ENCODE data around the gene RPS27L.
"Not testable (repeated sequence)": the region's sequence is repeated elsewhere in the genome, so short reads cannot be mapped to it uniquely, and the experiment has no call there.

RPS27L gene

GRCh38 chr15:63109920-63110319, 47.4 kb downstream of the RPS27L start:
- DNase-seq (ENCODE audit: low read depth, low spot score), result no peak
- TF ChIP-seq FOXP2 (optimal IDR thresholded peaks at IDR 0.05; ENCODE audit: control extremely low read depth, extremely low read length, insufficient read depth) (no peak), POLR2AphosphoS5 (IDR thresholded peaks at IDR 0.05; ENCODE audit: borderline replicate concordance, low read depth, low read length) (no peak), EZH2 (IDR thresholded peaks at IDR 0.05) (no peak)
- Histone ChIP-seq H3K9ac (ENCODE audit: insufficient read length) (no peak overlapping the region), H3K36me3 (ENCODE audit: insufficient read depth, low read length) (no peaks in the 10 kb centered on the region), H3K27ac (no peak overlapping the region), H3K4me3 (no peak overlapping the region), H3K9me3 (ENCODE audit: low read depth, low read length) (no peaks in the 10 kb centered on the region)

GRCh38 chr15:63109498-63109897, 47.8 kb downstream of the RPS27L start:
- TF ChIP-seq FOXP2 (optimal IDR thresholded peaks at IDR 0.05; ENCODE audit: control extremely low read depth, extremely low read length, insufficient read depth) (no peak), POLR2AphosphoS5 (IDR thresholded peaks at IDR 0.05; ENCODE audit: borderline replicate concordance, low read depth, low read length) (no peak), EZH2 (IDR thresholded peaks at IDR 0.05) (no peak)
- H3K27ac ChIP-seq, result no peak overlapping the region
- no peak overlapping the region for H3K9ac ChIP-seq (ENCODE audit: insufficient read length)
- no peaks in the 10 kb centered on the region for H3K9me3 ChIP-seq (ENCODE audit: low read depth, low read length)
- DNase-seq (ENCODE audit: low read depth, low spot score), result no peak
- H3K4me3 ChIP-seq, result no peak overlapping the region
- H3K36me3 ChIP-seq (ENCODE audit: insufficient read depth, low read length), result no peaks in the 10 kb centered on the region

- H3K9ac ChIP-seq (ENCODE audit: insufficient read length), result no peak overlapping the region
- no peak for DNase-seq (ENCODE audit: low read depth, low spot score)
- no peak overlapping the region for H3K4me3 ChIP-seq
- H3K27ac ChIP-seq, result no peak overlapping the region
- TF ChIP-seq FOXP2 (optimal IDR thresholded peaks at IDR 0.05; ENCODE audit: control extremely low read depth, extremely low read length, insufficient read depth) (no peak), POLR2AphosphoS5 (IDR thresholded peaks at IDR 0.05; ENCODE audit: borderline replicate concordance, low read depth, low read length) (no peak), EZH2 (IDR thresholded peaks at IDR 0.05) (no peak)
- H3K9me3 ChIP-seq (ENCODE audit: low read depth, low read length), result no peaks in the 10 kb centered on the region
- H3K36me3 ChIP-seq (ENCODE audit: insufficient read depth, low read length), result no peaks in the 10 kb centered on the region
These were observed 49.3 kb downstream of the RPS27L start for GRCh38 chr15:63107895-63108546.

GRCh38 chr15:63105354-63105753, 51.9 kb downstream of the RPS27L start:
- H3K9ac ChIP-seq (ENCODE audit: insufficient read length); H3K36me3 ChIP-seq (ENCODE audit: insufficient read depth, low read length); H3K9me3 ChIP-seq (ENCODE audit: low read depth, low read length); H3K27ac ChIP-seq; DNase-seq (ENCODE audit: low read depth, low spot score); H3K4me3 ChIP-seq: not testable (repeated sequence)

GRCh38 chr15:63104727-63105126, 52.5 kb downstream of the RPS27L start:
- DNase-seq (ENCODE audit: low read depth, low spot score), result no peak
- H3K27ac ChIP-seq, result no peak overlapping the region
- H3K36me3 ChIP-seq (ENCODE audit: insufficient read depth, low read length), result no peaks in the 10 kb centered on the region

GRCh38 chr15:63103416-63103815, 53.9 kb downstream of the RPS27L start:
- H3K9me3 ChIP-seq (ENCODE audit: low read depth, low read length), result no peaks in the 10 kb centered on the region
- no peaks in the 10 kb centered on the region for H3K36me3 ChIP-seq (ENCODE audit: insufficient read depth, low read length)
- TF ChIP-seq EZH2 (IDR thresholded peaks at IDR 0.05), result no peak

More at GRCh38 chr15:63104727-63105126, 52.5 kb downstream of the RPS27L start:
- Histone ChIP-seq H3K9ac (ENCODE audit: insufficient read length) (no peak overlapping the region), H3K9me3 (ENCODE audit: low read depth, low read length) (no peaks in the 10 kb centered on the region), H3K4me3 (no peak overlapping the region)
- TF ChIP-seq EZH2 (IDR thresholded peaks at IDR 0.05) (no peak), FOXP2 (optimal IDR thresholded peaks at IDR 0.05; ENCODE audit: control extremely low read depth, extremely low read length, insufficient read depth) (no peak), POLR2AphosphoS5 (IDR thresholded peaks at IDR 0.05; ENCODE audit: borderline replicate concordance, low read depth, low read length) (no peak)

GRCh38 chr15:63099581-63099980, 57.7 kb downstream of the RPS27L start:
- H3K9ac ChIP-seq (ENCODE audit: insufficient read length); H3K27ac ChIP-seq; H3K9me3 ChIP-seq (ENCODE audit: low read depth, low read length); H3K4me3 ChIP-seq; H3K36me3 ChIP-seq (ENCODE audit: insufficient read depth, low read length); DNase-seq (ENCODE audit: low read depth, low spot score): not testable (repeated sequence)

More at GRCh38 chr15:63103416-63103815, 53.9 kb downstream of the RPS27L start:
- Histone ChIP-seq H3K9ac (ENCODE audit: insufficient read length) (no peak overlapping the region), H3K4me3 (no peak overlapping the region), H3K27ac (no peak overlapping the region)
- DNase-seq (ENCODE audit: low read depth, low spot score), result no peak

GRCh38 chr15:63098901-63099300, 58.4 kb downstream of the RPS27L start:
- not testable (repeated sequence) for DNase-seq (ENCODE audit: low read depth, low spot score); H3K27ac ChIP-seq; H3K9ac ChIP-seq (ENCODE audit: insufficient read length); H3K9me3 ChIP-seq (ENCODE audit: low read depth, low read length); H3K4me3 ChIP-seq; H3K36me3 ChIP-seq (ENCODE audit: insufficient read depth, low read length)
